ENCODE measurements around the gene GRIK4.

Gene GRIK4

DNA sequence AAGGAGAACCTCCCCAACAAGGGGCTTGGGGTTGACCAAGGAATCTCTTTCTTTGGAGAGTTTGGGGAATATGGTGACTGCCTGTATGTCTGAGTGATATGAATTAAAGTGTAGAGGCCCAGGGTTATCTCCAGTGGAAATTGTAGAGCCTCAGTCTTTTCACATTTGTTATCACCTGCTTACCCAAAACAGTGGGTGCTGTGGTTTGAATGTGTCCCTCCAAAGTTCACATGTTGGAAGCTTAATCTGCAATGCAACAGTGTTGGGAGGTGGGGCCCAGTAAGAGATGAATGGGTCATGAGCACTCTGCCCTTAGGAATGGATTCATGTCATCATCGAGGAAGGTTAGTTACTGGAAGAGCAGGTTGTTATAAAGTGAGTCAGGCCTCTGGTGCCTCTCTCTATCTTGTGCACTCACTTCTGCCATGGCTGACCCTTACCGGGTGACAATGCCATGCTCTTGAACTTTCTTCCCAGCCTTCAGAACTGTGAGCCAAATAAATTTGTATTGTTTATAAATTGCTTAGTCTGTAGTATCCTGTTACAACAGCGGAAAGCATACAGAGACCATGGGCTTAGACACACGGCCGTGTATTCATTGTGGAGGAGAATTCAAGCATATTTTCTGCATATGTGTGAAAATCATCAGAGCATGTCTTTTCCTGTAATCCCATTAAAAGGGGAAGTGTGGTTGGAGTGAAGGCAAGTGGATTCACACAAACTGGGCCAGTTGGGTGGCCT, 398.3 kb downstream of the GRIK4 start:
- TF ChIP-seq, protein P1, sequence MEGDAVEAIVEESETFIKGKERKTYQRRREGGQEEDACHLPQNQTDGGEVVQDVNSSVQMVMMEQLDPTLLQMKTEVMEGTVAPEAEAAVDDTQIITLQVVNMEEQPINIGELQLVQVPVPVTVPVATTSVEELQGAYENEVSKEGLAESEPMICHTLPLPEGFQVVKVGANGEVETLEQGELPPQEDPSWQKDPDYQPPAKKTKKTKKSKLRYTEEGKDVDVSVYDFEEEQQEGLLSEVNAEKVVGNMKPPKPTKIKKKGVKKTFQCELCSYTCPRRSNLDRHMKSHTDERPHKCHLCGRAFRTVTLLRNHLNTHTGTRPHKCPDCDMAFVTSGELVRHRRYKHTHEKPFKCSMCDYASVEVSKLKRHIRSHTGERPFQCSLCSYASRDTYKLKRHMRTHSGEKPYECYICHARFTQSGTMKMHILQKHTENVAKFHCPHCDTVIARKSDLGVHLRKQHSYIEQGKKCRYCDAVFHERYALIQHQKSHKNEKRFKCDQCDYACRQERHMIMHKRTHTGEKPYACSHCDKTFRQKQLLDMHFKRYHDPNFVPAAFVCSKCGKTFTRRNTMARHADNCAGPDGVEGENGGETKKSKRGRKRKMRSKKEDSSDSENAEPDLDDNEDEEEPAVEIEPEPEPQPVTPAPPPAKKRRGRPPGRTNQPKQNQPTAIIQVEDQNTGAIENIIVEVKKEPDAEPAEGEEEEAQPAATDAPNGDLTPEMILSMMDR (IDR thresholded peaks at IDR 0.05; ENCODE audit: insufficient read depth, low read depth, low read length, missing control alignments) = no peak
- peak; percentile 55 for DNase-seq (ENCODE audit: low read depth)
- H3K4me3 ChIP-seq (ENCODE audit: low read length) = no peak overlapping the region

DNA sequence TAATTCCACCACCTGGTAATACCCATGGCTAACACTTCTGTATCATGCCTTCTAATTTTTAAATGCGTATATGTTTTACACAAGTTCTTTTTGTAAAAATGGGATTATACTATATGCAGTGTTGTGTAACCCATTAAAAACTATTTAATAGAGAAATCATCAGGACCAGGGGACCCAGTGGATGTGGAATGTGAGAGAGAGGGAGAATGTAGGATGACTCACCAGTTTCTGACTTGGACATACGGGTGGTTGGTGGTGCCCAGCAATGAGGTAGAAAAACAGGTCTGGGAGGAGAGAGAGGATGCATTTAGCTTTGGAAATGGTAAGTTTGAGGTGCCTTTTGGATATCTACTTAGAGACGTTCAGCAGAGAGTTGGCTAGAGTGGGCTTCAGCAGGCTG, 400.4 kb downstream of the GRIK4 start:
- TF ChIP-seq, protein P1 (IDR thresholded peaks at IDR 0.05; ENCODE audit: insufficient read depth, low read depth, low read length, missing control alignments) = no peak
- H3K4me3 ChIP-seq (ENCODE audit: low read length) = no peak overlapping the region
- DNase-seq (ENCODE audit: low read depth) = peak; percentile 27

DNA sequence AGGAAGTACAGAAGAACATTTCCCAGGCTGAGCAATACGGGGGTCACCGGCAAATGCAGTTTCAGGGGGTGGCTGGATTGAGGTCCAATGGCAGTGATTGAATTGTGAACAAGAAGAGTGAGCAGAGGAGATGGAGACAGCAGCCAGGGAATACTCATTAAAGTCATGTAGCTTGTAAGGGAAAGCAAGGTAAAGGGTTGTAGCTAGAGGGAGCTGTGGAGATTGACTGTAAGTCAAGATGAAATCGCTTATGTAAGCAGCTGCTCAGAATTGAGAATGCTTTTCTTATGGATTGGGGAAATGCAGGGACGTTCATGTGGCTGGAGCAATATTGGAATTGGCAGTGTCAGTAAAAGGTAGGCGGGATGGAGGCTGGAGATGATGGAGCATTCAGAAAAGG, 401.0 kb downstream of the GRIK4 start:
- TF ChIP-seq, protein P1 (IDR thresholded peaks at IDR 0.05; ENCODE audit: insufficient read depth, low read depth, low read length, missing control alignments) = peak; percentile 40

GRCh38 chr11:120912915-120913314, 401.4 kb downstream of the GRIK4 start:
- no peak overlapping the region for H3K4me3 ChIP-seq (ENCODE audit: low read length)
- TF ChIP-seq, protein P1 (IDR thresholded peaks at IDR 0.05; ENCODE audit: insufficient read depth, low read depth, low read length, missing control alignments) = no peak
- no peak for DNase-seq (ENCODE audit: low read depth)

More for the DNA sequence above, 401.0 kb downstream of the GRIK4 start:
- DNase-seq (ENCODE audit: low read depth) = peak; percentile 40
- no peak overlapping the region for H3K4me3 ChIP-seq (ENCODE audit: low read length)

DNA sequence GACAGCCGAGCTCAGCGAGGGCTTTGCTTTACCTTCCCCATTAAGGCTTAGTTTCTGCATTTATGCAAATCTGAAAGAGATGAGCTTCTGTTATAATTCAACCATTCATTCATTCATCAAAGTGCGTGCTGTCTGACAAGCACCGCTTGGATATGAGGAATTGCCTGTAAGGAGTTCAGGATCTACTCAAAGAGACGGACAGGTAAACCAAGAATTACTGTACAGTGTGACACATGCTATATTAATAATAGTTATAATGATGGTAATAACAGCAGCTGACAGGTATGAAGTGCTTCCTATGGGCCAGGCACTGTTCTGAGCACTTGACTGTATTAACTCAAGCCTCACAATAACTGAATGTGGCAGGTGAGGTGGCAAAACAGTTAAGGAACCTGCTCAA, 402.5 kb downstream of the GRIK4 start:
- TF ChIP-seq, protein P1 (IDR thresholded peaks at IDR 0.05; ENCODE audit: insufficient read depth, low read depth, low read length, missing control alignments) = no peak

DNA sequence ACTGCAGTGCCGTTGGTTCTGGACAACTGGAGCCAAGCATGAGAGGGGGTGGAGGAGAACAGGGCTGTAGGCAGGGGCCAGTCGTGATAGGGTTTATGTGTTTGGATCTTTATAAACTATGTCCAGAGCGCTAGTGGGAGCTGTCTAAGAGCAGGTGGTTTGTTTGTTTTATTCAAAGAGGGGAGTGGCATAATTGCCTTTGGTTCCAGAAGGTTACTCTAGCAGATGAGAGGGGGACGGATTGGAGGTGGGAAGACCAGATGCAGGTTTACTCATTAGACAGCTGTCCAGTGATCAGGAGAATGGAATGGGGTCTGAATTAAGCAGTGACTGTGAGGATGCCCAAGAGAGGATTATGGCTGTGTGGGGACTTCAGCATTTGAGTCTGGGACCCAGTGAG, 403.1 kb downstream of the GRIK4 start:
- H3K4me3 ChIP-seq (ENCODE audit: low read length) = no peak overlapping the region
- TF ChIP-seq, protein P1 (IDR thresholded peaks at IDR 0.05; ENCODE audit: insufficient read depth, low read depth, low read length, missing control alignments) = no peak
- DNase-seq (ENCODE audit: low read depth) = no peak

More for the DNA sequence above, 402.5 kb downstream of the GRIK4 start:
- DNase-seq (ENCODE audit: low read depth) = no peak
- H3K4me3 ChIP-seq (ENCODE audit: low read length) = no peak overlapping the region
